GM12874 (cell line): ENCODE data around the gene PDXDC1.
"Not testable (repeated sequence)": the region's sequence is repeated elsewhere in the genome, so short reads cannot be mapped to it uniquely, and the experiment has no call there.

Experiments
- TF ChIP-seq, protein P1 (sequence below): IDR thresholded peaks from 2 replicates; pipeline ENCODE4 v1.5.1; 2011; ENCODE audit warnings: low read depth, mild to moderate bottlenecking, control low read depth, low read length, moderate library complexity; ENCODE audit not compliant: insufficient read depth

Gene PDXDC1

GRCh38 chr16:15054357-15055140, 79.7 kb downstream of the PDXDC1 start:
- TF ChIP-seq, protein P1, sequence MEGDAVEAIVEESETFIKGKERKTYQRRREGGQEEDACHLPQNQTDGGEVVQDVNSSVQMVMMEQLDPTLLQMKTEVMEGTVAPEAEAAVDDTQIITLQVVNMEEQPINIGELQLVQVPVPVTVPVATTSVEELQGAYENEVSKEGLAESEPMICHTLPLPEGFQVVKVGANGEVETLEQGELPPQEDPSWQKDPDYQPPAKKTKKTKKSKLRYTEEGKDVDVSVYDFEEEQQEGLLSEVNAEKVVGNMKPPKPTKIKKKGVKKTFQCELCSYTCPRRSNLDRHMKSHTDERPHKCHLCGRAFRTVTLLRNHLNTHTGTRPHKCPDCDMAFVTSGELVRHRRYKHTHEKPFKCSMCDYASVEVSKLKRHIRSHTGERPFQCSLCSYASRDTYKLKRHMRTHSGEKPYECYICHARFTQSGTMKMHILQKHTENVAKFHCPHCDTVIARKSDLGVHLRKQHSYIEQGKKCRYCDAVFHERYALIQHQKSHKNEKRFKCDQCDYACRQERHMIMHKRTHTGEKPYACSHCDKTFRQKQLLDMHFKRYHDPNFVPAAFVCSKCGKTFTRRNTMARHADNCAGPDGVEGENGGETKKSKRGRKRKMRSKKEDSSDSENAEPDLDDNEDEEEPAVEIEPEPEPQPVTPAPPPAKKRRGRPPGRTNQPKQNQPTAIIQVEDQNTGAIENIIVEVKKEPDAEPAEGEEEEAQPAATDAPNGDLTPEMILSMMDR = no peak

GRCh38 chr16:15055141-15056053, 80.6 kb downstream of the PDXDC1 start:
- TF ChIP-seq, protein P1 = peak; percentile 61

DNA sequence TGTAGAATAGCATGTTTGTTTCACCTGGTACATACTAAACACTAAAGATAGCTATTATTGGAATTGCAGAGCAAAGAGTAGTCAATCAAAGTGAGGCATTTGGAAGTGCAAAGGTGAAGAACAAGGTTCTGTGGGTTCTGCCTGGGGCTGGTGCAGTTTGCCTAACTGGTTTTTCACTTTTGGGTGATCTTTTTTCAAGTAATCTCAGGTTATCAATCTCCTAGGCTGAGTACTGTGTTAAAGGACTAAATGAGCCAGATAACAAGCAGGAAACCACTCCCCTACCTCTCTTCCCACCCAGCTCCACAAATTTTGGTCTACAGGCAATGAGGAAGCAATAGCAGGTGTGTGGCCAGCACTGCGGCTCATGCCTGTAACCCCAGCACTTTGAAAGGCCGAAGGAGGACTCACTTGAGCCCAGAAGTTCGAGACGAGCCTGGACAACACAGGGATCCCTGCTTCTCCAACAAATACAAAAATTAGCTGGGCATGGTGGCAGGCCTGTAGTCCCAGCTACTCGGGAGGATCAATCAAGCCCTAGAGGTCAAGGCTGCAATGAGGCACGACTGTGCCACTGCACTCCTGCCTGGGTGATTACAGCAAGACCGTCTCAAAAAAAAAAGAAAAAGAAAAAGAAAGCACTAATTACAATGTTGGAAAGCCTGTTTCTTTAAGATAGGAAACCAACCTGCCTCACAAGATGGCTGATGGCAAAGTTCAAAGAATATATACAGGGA, 83.0 kb downstream of the PDXDC1 start:
- TF ChIP-seq, protein P1 = no peak

- TF ChIP-seq, protein P1 = no peak
Observed at GRCh38 chr16:15059324-15059723, 84.5 kb downstream of the PDXDC1 start.

DNA sequence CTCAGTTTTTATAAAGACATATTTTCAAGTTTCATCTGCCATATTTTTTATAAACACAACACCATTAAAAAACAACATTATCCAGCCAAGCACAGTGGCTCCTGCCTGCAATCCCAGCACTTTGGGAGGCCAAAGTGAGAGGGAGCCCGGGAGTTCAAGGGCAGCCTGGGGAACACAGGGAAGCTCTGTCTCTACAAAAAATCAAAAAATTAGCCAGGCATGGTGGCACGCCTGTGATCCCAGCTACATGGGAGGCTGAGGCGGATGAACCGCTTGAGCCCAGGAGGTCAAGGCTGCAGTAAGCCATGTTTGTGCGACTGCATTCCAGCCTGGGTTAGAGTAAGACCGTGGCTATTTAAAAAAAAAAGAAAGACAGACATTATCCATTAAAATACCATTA, 98.3 kb downstream of the PDXDC1 start:
- TF ChIP-seq, protein P1 = no peak

DNA sequence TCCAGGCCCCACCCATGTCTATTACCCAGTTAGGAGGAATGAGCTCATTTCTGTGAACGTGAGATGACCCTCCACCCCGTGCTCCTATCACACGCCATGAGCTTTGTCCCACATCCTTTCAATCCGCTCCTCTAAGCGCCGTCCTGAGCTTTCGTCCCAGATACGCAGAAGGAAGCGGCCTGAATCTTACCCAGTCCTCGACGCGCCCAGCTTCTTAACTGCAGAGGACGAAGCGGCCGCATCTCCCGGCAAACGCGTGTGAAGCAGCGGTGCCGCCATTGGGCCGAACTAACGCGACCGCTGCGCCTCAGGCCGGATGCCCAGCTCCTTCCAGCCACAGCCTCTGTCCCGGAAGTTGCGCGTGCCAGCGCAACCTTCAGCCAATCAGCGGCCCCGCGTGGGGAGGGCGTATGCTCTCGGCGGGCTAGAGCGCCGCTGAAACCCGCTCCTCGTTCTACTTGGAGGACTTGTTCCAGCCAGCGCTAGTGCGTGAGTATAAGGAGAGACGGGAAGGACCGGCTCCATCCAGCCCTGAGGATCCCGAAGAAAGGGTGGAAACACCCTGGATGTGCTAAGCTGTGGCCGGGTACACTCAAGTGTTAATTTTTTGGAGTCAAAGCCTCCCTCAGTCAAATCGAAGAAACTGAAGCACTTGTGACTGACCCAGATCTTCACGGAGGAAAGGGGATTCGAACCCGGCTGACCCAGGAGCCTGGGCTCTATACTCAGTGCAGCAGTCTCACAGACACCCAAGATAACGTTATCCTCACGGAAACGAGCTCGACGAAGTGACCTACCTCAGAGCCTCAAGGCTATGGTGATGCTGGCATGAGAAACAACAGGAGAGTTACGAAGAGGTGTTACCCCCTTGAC, 119.4 kb downstream of the PDXDC1 start, which contains the start of gene RRN3:
TSS of gene RRN3 (minus strand) at position 318 of the 873 bp plus-strand sequence. CDS start at position 279, 39 bp downstream.
- TF ChIP-seq, protein P1 = not testable (repeated sequence)
